ENCODE results near the gene DPYD.
"Not testable (repeated sequence)": the region's sequence is repeated elsewhere in the genome, so short reads cannot be mapped to it uniquely, and the experiment has no call there.

DPYD gene

GRCh38 chr1:97352936-97353382, 567.9 kb downstream of the DPYD start:
- H3K9me3 ChIP-seq (ENCODE audit: insufficient read depth, low read depth, low read length), result no peaks in the 10 kb centered on the region
- H3K79me2 ChIP-seq (ENCODE audit: insufficient read depth, low read length), result no peaks in the 10 kb centered on the region
- H3K4me1 ChIP-seq (ENCODE audit: insufficient read depth, low read length, poor library complexity, severe bottlenecking), result peaks cover 11% of the 10 kb centered on the region
- H3K4me2 ChIP-seq (ENCODE audit: low read depth, low read length, poor library complexity, severe bottlenecking), result no peak overlapping the region
- H4K20me1 ChIP-seq (ENCODE audit: insufficient read depth, low read length, poor library complexity, severe bottlenecking), result no peaks in the 10 kb centered on the region
- no peak overlapping the region for H3K9ac ChIP-seq (ENCODE audit: low read depth, low read length, poor library complexity, severe bottlenecking)
- no peaks in the 10 kb centered on the region for H3K27me3 ChIP-seq (ENCODE audit: insufficient read depth, low read length, poor library complexity, severe bottlenecking)
- H3K9me2 ChIP-seq (replicated peaks; ENCODE audit: low read depth, low read length), result no peaks in the 10 kb centered on the region
- peaks cover 8% of the 10 kb centered on the region; the same call in 1 of the 2 replicates for H3K36me3 ChIP-seq (ENCODE audit: insufficient read depth, low read length)
- no peak overlapping the region for H2AFZ ChIP-seq (ENCODE audit: low read length)
- no peak for TF ChIP-seq EZH2phosphoT487 (IDR thresholded peaks at IDR 0.05; ENCODE audit: borderline replicate concordance)
- TF ChIP-seq, protein P1, sequence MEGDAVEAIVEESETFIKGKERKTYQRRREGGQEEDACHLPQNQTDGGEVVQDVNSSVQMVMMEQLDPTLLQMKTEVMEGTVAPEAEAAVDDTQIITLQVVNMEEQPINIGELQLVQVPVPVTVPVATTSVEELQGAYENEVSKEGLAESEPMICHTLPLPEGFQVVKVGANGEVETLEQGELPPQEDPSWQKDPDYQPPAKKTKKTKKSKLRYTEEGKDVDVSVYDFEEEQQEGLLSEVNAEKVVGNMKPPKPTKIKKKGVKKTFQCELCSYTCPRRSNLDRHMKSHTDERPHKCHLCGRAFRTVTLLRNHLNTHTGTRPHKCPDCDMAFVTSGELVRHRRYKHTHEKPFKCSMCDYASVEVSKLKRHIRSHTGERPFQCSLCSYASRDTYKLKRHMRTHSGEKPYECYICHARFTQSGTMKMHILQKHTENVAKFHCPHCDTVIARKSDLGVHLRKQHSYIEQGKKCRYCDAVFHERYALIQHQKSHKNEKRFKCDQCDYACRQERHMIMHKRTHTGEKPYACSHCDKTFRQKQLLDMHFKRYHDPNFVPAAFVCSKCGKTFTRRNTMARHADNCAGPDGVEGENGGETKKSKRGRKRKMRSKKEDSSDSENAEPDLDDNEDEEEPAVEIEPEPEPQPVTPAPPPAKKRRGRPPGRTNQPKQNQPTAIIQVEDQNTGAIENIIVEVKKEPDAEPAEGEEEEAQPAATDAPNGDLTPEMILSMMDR (conservative IDR thresholded peaks at IDR 0.05; ENCODE audit: low read length), result no peak
- H3F3A ChIP-seq (ENCODE audit: low read depth), result no peaks in the 10 kb centered on the region
- no peak overlapping the region for H3K4me3 ChIP-seq (ENCODE audit: low read length, poor library complexity, severe bottlenecking)

DNA sequence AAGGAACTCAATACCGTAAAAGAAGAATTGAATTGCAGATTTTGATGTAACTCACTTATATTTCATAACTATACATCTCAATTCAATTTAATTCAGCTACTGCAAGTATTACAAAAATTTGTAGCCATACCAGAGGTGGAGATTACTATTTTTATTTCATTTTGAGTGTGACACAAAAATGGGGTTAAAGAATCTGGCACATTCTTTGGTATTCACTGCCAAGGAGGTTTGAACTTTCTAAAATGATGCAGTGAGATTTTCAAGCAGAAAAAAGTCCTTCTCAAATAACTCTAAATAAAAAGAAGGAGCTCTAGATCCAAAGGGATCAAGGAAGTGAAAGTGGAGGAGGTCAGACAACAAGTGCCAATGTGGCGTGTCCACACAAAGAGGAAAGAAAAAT, 569.0 kb downstream of the DPYD start:
- Histone ChIP-seq H3F3A (ENCODE audit: low read depth) (no peaks in the 10 kb centered on the region), H3K27me3 (ENCODE audit: insufficient read depth, low read length, poor library complexity, severe bottlenecking) (no peaks in the 10 kb centered on the region), H3K9me3 (ENCODE audit: insufficient read depth, low read depth, low read length) (no peaks in the 10 kb centered on the region), H3K79me2 (ENCODE audit: insufficient read depth, low read length) (no peaks in the 10 kb centered on the region), H3K36me3 (ENCODE audit: insufficient read depth, low read length) (no peaks in the 10 kb centered on the region), H3K4me3 (ENCODE audit: low read length, poor library complexity, severe bottlenecking) (no peak overlapping the region), H4K20me1 (ENCODE audit: insufficient read depth, low read length, poor library complexity, severe bottlenecking) (no peaks in the 10 kb centered on the region), H3K9ac (ENCODE audit: low read depth, low read length, poor library complexity, severe bottlenecking) (no peak overlapping the region), H2AFZ (ENCODE audit: low read length) (no peak overlapping the region), H3K9me2 (replicated peaks; ENCODE audit: low read depth, low read length) (no peaks in the 10 kb centered on the region), H3K4me1 (ENCODE audit: insufficient read depth, low read length, poor library complexity, severe bottlenecking) (peaks cover 11% of the 10 kb centered on the region), H3K4me2 (ENCODE audit: low read depth, low read length, poor library complexity, severe bottlenecking) (no peak overlapping the region)
- no peak for TF ChIP-seq EZH2phosphoT487 (IDR thresholded peaks at IDR 0.05; ENCODE audit: borderline replicate concordance)

DNA sequence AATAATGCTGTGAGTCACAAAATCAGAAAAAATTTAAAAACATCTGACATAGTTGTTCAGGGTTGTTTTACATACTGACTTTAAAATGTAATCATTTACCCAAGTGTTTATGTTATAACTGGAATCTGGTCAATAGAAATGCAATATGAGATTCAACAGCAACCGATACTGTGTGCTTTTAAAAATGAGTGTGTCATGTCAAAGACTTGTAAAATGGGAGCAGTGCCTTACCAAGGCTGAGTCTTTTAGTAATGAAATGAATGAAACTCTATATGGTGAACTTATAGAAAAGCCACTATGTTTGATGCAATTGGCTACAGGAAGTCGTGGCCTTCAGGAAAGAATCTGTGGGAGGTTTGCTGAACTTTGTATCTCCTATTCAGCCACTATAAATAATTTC, 570.2 kb downstream of the DPYD start:
- Histone ChIP-seq H2AFZ (ENCODE audit: low read length) (no peak overlapping the region), H3K4me3 (ENCODE audit: low read length, poor library complexity, severe bottlenecking) (no peak overlapping the region), H3K4me1 (ENCODE audit: insufficient read depth, low read length, poor library complexity, severe bottlenecking) (peaks cover 11% of the 10 kb centered on the region), H3K9me2 (replicated peaks; ENCODE audit: low read depth, low read length) (no peaks in the 10 kb centered on the region), H3K36me3 (ENCODE audit: insufficient read depth, low read length) (no peaks in the 10 kb centered on the region), H3K4me2 (ENCODE audit: low read depth, low read length, poor library complexity, severe bottlenecking) (no peak overlapping the region), H3K27me3 (ENCODE audit: insufficient read depth, low read length, poor library complexity, severe bottlenecking) (no peaks in the 10 kb centered on the region), H4K20me1 (ENCODE audit: insufficient read depth, low read length, poor library complexity, severe bottlenecking) (no peaks in the 10 kb centered on the region), H3K79me2 (ENCODE audit: insufficient read depth, low read length) (no peaks in the 10 kb centered on the region), H3F3A (ENCODE audit: low read depth) (no peaks in the 10 kb centered on the region), H3K9me3 (ENCODE audit: insufficient read depth, low read depth, low read length) (no peaks in the 10 kb centered on the region), H3K9ac (ENCODE audit: low read depth, low read length, poor library complexity, severe bottlenecking) (no peak overlapping the region)
- no peak for TF ChIP-seq EZH2phosphoT487 (IDR thresholded peaks at IDR 0.05; ENCODE audit: borderline replicate concordance)
- TF ChIP-seq, protein P1 (conservative IDR thresholded peaks at IDR 0.05; ENCODE audit: low read length), result no peak

GRCh38 chr1:97350241-97350640, 570.6 kb downstream of the DPYD start:
- Histone ChIP-seq H3K9ac (ENCODE audit: low read depth, low read length, poor library complexity, severe bottlenecking) (no peak overlapping the region), H3K4me3 (ENCODE audit: low read length, poor library complexity, severe bottlenecking) (no peak overlapping the region), H3K9me2 (replicated peaks; ENCODE audit: low read depth, low read length) (no peaks in the 10 kb centered on the region), H3K27me3 (ENCODE audit: insufficient read depth, low read length, poor library complexity, severe bottlenecking) (no peaks in the 10 kb centered on the region), H3K79me2 (ENCODE audit: insufficient read depth, low read length) (no peaks in the 10 kb centered on the region), H3F3A (ENCODE audit: low read depth) (no peaks in the 10 kb centered on the region), H4K20me1 (ENCODE audit: insufficient read depth, low read length, poor library complexity, severe bottlenecking) (no peaks in the 10 kb centered on the region), H3K4me1 (ENCODE audit: insufficient read depth, low read length, poor library complexity, severe bottlenecking) (peaks cover 11% of the 10 kb centered on the region), H3K4me2 (ENCODE audit: low read depth, low read length, poor library complexity, severe bottlenecking) (no peak overlapping the region), H2AFZ (ENCODE audit: low read length) (no peak overlapping the region), H3K36me3 (ENCODE audit: insufficient read depth, low read length) (no peaks in the 10 kb centered on the region), H3K9me3 (ENCODE audit: insufficient read depth, low read depth, low read length) (no peaks in the 10 kb centered on the region)
- no peak for TF ChIP-seq EZH2phosphoT487 (IDR thresholded peaks at IDR 0.05; ENCODE audit: borderline replicate concordance)
- TF ChIP-seq, protein P1 (conservative IDR thresholded peaks at IDR 0.05; ENCODE audit: low read length), result no peak

DNA sequence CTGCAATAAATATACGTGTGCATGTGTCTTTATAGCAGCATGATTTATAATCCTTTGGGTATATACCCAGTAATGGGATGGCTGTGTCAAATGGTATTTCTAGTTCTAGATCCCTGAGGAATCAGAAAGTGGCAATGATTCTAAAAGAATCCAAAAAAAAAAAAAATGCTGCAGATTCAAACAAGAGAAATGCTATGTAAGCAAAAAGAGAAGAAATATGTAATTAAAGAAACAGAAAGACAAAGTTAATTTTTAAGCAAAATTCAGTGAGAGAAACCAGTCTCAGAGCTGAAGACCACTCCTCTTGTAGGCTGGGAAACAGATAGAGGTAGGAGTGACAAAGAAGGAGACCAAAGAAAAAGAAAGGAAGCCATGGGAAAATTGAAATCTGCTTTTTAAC, 571.0 kb downstream of the DPYD start:
- not testable (repeated sequence) for H2AFZ ChIP-seq (ENCODE audit: low read length); H3F3A ChIP-seq (ENCODE audit: low read depth); H3K36me3 ChIP-seq (ENCODE audit: insufficient read depth, low read length); H3K4me2 ChIP-seq (ENCODE audit: low read depth, low read length, poor library complexity, severe bottlenecking); H4K20me1 ChIP-seq (ENCODE audit: insufficient read depth, low read length, poor library complexity, severe bottlenecking); H3K27me3 ChIP-seq (ENCODE audit: insufficient read depth, low read length, poor library complexity, severe bottlenecking); H3K9ac ChIP-seq (ENCODE audit: low read depth, low read length, poor library complexity, severe bottlenecking); H3K9me2 ChIP-seq (replicated peaks; ENCODE audit: low read depth, low read length); H3K9me3 ChIP-seq (ENCODE audit: insufficient read depth, low read depth, low read length); H3K4me3 ChIP-seq (ENCODE audit: low read length, poor library complexity, severe bottlenecking); H3K79me2 ChIP-seq (ENCODE audit: insufficient read depth, low read length)
- H3K4me1 ChIP-seq (ENCODE audit: insufficient read depth, low read length, poor library complexity, severe bottlenecking), result peaks cover 11% of the 10 kb centered on the region

Measured in Loucy (cell line).